ENCODE data around the gene LPAR2.

LPAR2 gene

DNA sequence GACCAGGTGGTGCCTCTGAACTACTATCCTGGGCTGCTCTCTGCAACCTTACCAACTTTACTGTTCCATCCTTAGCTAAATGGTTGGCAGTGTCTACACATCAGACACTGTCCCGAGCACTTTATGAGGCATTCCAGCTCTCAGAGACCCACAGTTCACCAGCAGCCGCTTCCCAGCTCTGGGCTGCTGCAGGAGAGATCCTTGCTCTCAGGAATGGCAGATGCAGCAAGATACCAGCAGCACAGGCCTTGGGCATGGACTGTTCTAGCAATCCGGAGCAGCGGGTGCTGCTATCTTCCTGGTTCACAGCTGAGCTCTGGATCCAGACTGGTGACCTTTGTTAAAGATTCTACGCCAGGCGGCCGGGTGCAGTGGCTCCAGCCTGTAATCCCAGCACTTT, 3.3 kb upstream of the LPAR2 start:
- no peaks in the 10 kb centered on the region for H3K27me3 ChIP-seq
- no peak overlapping the region for H3K4me2 ChIP-seq
- peaks cover 0 to 86% (median 50%) of the 10 kb centered on the region in 11 experiments; a peak in 17 of 22 replicates for H4K20me1 ChIP-seq
- H3K4me1 ChIP-seq: peaks cover 15 to 24% (median 22%) of the 10 kb centered on the region in 10 experiments; a peak in 19 of 20 replicates
- no peak overlapping the region for H3K4me3 ChIP-seq
- H3K9me3 ChIP-seq (replicated peaks in 1 of 11): no peaks in the 10 kb centered on the region
- no peak overlapping the region for H3K9ac ChIP-seq
- TF ChIP-seq Cebpa-rat (IDR thresholded peaks at IDR 0.05): no peak
- peaks cover 64 to 70% (median 67%) of the 10 kb centered on the region in 11 experiments for H3K36me3 ChIP-seq
- H3K27ac ChIP-seq: no peak overlapping the region

DNA sequence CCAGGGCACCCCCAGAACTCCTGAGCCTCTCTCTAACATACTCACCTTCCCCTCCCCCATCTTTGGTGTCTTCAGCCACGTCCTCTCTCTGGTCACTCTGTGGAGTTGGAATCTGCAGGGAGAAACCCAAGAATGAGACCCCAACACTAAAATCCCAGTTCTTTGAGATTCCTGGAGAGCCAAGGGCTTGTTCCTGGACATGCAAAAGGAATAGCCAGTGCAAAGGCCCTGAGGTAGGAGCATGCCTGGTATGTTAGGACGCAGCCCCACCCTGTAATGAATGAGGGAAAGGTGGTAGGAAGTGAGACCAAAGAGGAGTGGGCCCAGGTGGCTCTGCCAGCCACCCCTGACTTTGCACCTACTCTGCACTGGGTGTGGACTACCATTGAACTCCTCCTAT, 2.4 kb upstream of the LPAR2 start:
- Histone ChIP-seq H3K36me3 (peaks cover 55 to 61% (median 58%) of the 10 kb centered on the region in 11 experiments), H3K4me3 (no peak overlapping the region), H3K4me1 (peaks cover 15 to 32% (median 29%) of the 10 kb centered on the region in 10 experiments), H3K27me3 (no peaks in the 10 kb centered on the region), H3K4me2 (no peak overlapping the region), H3K9me3 (replicated peaks in 1 of 11) (no peaks in the 10 kb centered on the region), H3K27ac (no peak overlapping the region), H3K9ac (no peak overlapping the region), H4K20me1 (peaks cover 0 to 78% (median 47%) of the 10 kb centered on the region in 11 experiments; a peak in 17 of 22 replicates)
- no peak for TF ChIP-seq Cebpa-rat (IDR thresholded peaks at IDR 0.05)

DNA sequence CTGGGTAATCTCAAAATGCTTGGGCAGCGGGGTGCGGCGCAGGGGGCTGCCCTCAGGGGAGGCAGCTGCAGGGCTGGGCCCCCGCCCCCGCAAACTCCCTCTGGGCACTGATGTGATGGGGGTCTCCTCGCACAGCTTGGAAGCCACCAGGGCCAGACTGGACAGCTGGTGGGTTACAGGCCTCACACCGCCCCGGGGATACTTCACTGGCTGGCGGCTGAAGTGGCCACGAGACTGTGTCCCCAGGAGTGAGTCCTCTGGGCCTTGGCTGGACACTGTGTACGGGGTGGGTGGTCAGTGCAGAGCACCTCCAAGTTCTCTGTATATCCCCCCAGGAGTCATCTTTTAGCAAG, 2.0 kb upstream of the LPAR2 start:
- no peak overlapping the region for H3K4me3 ChIP-seq
- TF ChIP-seq Cebpa-rat (IDR thresholded peaks at IDR 0.05): no peak
- H3K9me3 ChIP-seq (replicated peaks in 1 of 11): no peaks in the 10 kb centered on the region
- no peaks in the 10 kb centered on the region for H3K27me3 ChIP-seq
- H3K27ac ChIP-seq: no peak overlapping the region
- peaks cover 0 to 74% (median 43%) of the 10 kb centered on the region in 11 experiments; a peak in 16 of 22 replicates for H4K20me1 ChIP-seq
- peaks cover 15 to 36% (median 33%) of the 10 kb centered on the region in 10 experiments for H3K4me1 ChIP-seq
- peaks cover 51 to 58% (median 55%) of the 10 kb centered on the region in 11 experiments for H3K36me3 ChIP-seq
- H3K4me2 ChIP-seq: no peak overlapping the region
- no peak overlapping the region for H3K9ac ChIP-seq

DNA sequence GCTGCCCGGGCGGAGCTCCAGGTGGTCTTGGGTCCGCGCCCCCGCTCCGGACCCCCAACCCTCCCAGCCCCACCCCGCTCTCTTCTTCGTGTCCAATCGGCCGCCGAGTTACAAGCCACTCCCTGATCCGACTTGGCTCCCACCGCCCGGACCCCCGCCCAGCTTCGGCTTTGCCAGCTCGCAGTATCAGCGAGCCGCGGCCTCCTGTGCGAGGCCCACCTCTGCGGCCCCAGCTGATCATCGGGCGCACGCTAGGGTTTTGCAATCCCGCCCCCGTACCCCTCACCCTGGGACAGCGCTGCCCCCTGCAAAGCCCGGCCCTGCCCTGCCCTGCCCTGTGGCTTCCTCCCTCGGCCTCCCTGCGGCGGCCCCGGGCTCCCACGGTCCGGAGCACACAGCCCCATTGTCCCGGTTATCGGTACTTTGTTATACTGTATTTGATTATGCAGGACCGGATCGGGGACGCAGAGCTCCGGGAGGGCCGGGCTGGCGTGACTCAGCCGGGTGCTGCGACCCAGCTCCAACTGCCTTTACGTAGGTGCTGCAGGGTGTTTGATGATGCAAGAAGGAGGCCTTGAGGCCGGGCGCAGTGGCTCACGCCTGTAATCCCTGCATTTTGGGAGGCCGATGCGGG, 598 bp upstream of the LPAR2 start:
- Histone ChIP-seq H3K4me2 (peak overlapping the region; percentile 83 to 99 (median 97)), H3K27ac (peak overlapping the region in 10 of 11 experiments; percentile 47 to 87 (median 82); a peak in 17 of 22 replicates), H3K36me3 (peaks cover 37 to 56% (median 52%) of the 10 kb centered on the region in 11 experiments), H3K4me1 (peaks cover 15 to 49% (median 47%) of the 10 kb centered on the region in 10 experiments), H3K9ac (peak overlapping the region; percentile 71 to 94 (median 83)), H3K4me3 (peak overlapping the region; percentile 58 to 86 (median 76)), H3K9me3 (replicated peaks in 1 of 11) (no peaks in the 10 kb centered on the region), H3K27me3 (no peaks in the 10 kb centered on the region), H4K20me1 (peaks cover 3 to 60% (median 32%) of the 10 kb centered on the region in 11 experiments; a peak in 17 of 22 replicates)
- peak in 1 of 11 experiments; percentile 35; a peak in 2 of 22 replicates for TF ChIP-seq Cebpa-rat (IDR thresholded peaks at IDR 0.05)

DNA sequence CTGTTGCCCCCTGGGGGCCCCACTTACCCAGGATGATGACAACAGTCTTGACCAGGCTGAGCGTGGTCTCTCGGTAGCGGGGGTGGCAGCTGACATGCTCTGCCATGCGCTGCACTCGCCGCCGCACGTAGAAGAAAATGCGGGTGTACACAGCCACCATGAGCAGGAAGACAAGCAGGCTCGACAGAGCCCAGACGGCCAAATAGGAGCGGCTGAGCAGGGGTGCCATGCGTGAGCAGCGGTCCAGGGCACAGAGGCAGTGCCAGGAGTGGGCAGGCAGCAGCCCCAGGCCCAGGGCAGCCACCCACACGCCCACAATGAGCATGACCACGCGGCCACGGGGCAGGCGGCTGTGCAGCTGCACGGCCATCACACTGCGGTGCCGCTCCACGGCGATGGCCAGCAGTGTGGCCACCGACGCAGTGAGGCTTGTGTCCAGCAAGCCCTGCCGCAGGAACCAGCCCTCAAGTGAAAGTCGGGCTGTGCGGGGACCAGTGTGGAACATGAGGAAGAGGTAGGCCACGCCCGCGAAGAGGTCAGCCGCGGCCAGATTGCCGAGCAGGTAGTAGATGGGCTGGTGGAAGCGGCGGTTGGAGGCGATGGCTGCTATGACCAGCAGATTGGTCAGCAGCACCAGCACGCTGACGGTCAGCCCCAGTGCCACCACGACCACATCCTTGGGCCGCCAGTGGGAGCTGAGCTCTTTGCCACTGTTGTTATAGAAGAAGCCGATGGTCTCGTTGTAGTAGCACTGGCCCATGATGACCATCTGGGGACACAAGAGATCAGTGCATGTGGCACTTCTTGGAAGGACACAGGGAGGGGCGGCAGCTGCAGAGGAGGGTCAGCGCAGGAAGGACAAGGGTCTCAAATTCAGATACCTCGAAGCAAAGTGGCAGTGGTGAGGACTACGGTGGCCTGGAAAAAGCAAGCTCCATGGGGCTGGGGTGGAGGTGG, 1.2 kb downstream of the LPAR2 start:
- no peak for TF ChIP-seq Cebpa-rat (IDR thresholded peaks at IDR 0.05)
- Histone ChIP-seq H3K4me3 (peak overlapping the region in 9 of 10 experiments; percentile 58 to 86 (median 77); a peak in 16 of 20 replicates), H3K36me3 (peaks cover 21 to 53% (median 39%) of the 10 kb centered on the region in 11 experiments), H3K9ac (peak overlapping the region in 10 of 11 experiments; percentile 71 to 94 (median 84); a peak in 18 of 22 replicates), H3K27ac (peak overlapping the region in 8 of 11 experiments; percentile 77 to 87 (median 84); a peak in 13 of 22 replicates), H3K27me3 (no peaks in the 10 kb centered on the region), H3K4me2 (peak overlapping the region; percentile 83 to 99 (median 97)), H3K9me3 (replicated peaks in 1 of 11) (no peaks in the 10 kb centered on the region), H4K20me1 (peaks cover 3 to 42% (median 17%) of the 10 kb centered on the region in 11 experiments; a peak in 17 of 22 replicates), H3K4me1 (peaks cover 15 to 50% (median 48%) of the 10 kb centered on the region in 10 experiments)

DNA sequence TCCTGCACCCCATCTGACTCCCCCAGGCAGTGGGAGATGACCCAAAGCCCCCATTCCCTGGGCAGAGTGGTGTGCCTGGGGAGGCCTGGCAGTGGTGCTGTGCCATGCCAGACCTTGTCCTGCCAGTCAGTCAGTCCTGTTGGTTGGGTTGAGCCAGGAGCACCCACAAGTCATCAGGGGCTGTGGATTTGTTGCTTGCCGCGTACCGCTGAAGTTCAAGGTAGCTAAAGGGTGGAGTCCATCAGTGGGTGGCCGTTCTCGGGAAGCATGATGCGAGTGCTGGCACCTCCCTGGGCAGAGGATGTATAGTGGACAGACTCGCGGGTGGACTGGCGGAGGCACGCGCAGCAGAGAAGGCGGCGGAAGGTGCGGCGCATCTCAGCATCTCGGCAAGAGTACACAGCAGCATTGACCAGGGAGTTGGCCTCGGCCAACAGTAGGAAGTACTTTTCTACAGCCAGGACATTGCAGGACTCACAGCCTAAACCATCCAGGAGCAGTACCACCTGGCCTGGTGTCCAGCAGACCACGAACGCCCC, 3.9 kb downstream of the LPAR2 start:
- Histone ChIP-seq H3K27ac (peak overlapping the region in 1 of 11 experiments; percentile 6; a peak in 1 of 22 replicates), H3K9ac (no peak overlapping the region), H3K4me3 (no peak overlapping the region), H3K27me3 (no peaks in the 10 kb centered on the region), H3K9me3 (replicated peaks in 1 of 11) (no peaks in the 10 kb centered on the region), H4K20me1 (peaks cover 0 to 15% (median 5%) of the 10 kb centered on the region in 11 experiments; a peak in 9 of 22 replicates), H3K36me3 (peaks cover 0 to 30% (median 15%) of the 10 kb centered on the region in 11 experiments; a peak in 15 of 22 replicates), H3K4me1 (peaks cover 19 to 57% (median 53%) of the 10 kb centered on the region in 10 experiments), H3K4me2 (peak overlapping the region in 6 of 11 experiments; percentile 49 to 98 (median 96); a peak in 11 of 22 replicates)
- no peak for TF ChIP-seq Cebpa-rat (IDR thresholded peaks at IDR 0.05)

DNA sequence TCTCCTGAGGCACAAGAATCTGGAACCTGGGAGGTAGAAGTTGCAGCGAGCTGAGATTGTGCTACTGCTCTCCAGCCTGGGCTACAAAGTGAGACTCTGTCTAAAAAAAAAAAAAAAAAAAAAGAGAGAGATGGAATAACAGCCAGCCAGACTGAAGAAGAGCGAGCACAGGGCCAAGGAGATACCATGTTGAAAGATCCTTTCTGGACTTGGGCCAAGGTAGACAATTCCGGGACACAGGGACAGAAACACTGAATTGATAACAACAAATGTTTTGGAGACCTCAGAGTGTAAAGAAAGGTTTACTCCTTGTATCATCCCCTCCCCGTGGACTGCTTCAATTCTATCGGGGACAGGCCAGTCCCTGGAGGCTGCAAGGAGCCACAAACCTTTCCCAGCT, 4.6 kb downstream of the LPAR2 start:
- H3K9ac ChIP-seq: no peak overlapping the region
- peaks cover 18 to 54% (median 51%) of the 10 kb centered on the region in 10 experiments for H3K4me1 ChIP-seq
- no peak overlapping the region for H3K4me3 ChIP-seq
- H4K20me1 ChIP-seq: peaks cover 0 to 15% (median 3%) of the 10 kb centered on the region in 11 experiments; a peak in 5 of 22 replicates
- H3K4me2 ChIP-seq: 0 out of 22 replicates have a peak overlapping the region, but pooled peaks of 1 of the 11 experiments have one; percentile 98
- H3K36me3 ChIP-seq: peaks cover 0 to 30% (median 15%) of the 10 kb centered on the region in 11 experiments; a peak in 15 of 22 replicates
- H3K27ac ChIP-seq: 0 out of 22 replicates have a peak overlapping the region, but pooled peaks of 1 of the 11 experiments have one; percentile 6
- no peaks in the 10 kb centered on the region for H3K27me3 ChIP-seq
- TF ChIP-seq Cebpa-rat (IDR thresholded peaks at IDR 0.05): no peak
- no peaks in the 10 kb centered on the region for H3K9me3 ChIP-seq (replicated peaks in 1 of 11)

DNA sequence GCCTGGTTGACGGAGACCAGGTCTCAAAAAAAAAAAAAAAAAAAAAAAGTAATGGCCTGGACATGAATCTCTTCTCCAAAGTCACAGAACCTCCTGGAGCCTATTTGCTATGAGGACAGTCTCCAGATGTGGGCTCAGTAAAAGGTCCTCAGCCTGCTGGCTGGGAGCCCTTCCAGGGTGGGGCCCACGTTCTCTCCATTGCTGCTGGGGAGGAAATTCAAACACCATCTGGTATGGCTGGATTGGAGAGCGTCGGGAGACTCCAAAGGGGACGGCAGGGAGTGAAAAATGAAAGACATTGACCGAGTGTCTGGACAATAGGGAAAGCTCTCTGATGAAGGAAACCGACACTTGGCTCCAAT, 8.2 kb downstream of the LPAR2 start:
- Histone ChIP-seq H3K4me1 (peaks cover 15 to 37% (median 30%) of the 10 kb centered on the region in 10 experiments), H3K27me3 (no peaks in the 10 kb centered on the region), H4K20me1 (peaks cover 0 to 15% (median 0%) of the 10 kb centered on the region in 11 experiments; a peak in 3 of 22 replicates), H3K27ac (no peak overlapping the region), H3K4me3 (no peak overlapping the region), H3K36me3 (peaks cover 0 to 27% (median 15%) of the 10 kb centered on the region in 11 experiments; a peak in 15 of 22 replicates), H3K9ac (no peak overlapping the region), H3K9me3 (replicated peaks in 1 of 11) (no peaks in the 10 kb centered on the region), H3K4me2 (peak overlapping the region in 2 of 11 experiments; percentile 79 to 82; a peak in 2 of 22 replicates)
- TF ChIP-seq Cebpa-rat (IDR thresholded peaks at IDR 0.05): no peak
